ENCODE results near the gene C1orf53.
"Not testable (repeated sequence)": the region's sequence is repeated elsewhere in the genome, so short reads cannot be mapped to it uniquely, and the experiment has no call there.

Gene C1orf53

GRCh38 chr1:197868751-197869489 lies 33.5 kb upstream of the C1orf53 start:
- peak; percentile 26 for DNase-seq (ENCODE audit: low read depth)
- TF ChIP-seq, protein P1, sequence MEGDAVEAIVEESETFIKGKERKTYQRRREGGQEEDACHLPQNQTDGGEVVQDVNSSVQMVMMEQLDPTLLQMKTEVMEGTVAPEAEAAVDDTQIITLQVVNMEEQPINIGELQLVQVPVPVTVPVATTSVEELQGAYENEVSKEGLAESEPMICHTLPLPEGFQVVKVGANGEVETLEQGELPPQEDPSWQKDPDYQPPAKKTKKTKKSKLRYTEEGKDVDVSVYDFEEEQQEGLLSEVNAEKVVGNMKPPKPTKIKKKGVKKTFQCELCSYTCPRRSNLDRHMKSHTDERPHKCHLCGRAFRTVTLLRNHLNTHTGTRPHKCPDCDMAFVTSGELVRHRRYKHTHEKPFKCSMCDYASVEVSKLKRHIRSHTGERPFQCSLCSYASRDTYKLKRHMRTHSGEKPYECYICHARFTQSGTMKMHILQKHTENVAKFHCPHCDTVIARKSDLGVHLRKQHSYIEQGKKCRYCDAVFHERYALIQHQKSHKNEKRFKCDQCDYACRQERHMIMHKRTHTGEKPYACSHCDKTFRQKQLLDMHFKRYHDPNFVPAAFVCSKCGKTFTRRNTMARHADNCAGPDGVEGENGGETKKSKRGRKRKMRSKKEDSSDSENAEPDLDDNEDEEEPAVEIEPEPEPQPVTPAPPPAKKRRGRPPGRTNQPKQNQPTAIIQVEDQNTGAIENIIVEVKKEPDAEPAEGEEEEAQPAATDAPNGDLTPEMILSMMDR (IDR thresholded peaks at IDR 0.05; ENCODE audit: low read depth, low read length, missing control alignments): peak; percentile 66
- H3K4me3 ChIP-seq (ENCODE audit: low read depth, low read length): no peak overlapping the region
- in situ Hi-C loops (cut with HindIII; ENCODE audit: low sequenced_read_pairs): no loop called here

DNA sequence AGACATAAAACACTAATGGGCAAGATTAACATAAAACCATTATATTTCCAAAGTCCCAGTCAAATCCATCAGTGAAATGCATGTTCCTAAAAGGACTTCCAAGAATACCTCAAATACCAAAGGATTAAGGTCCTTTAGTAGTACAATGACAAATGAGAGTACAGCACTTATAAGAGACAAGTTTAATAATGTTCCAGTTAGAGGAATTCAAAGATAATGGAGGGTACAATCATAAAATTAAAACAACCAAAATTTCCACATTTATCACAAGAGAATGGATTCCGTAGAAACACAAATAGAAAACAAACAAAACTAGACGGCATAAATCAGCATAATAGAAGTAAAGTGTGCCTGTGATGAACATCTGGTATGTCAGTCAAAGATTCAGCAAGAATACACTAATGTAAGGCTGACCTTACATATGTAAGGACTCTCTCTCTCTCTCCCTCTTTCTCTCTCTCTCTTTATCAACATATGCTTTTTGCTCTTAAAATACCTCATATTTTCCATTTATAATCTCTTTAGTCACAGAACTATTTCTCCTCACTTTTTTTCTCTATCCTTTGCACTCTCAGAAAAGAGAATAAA lies 32.8 kb upstream of the C1orf53 start:
- H3K4me3 ChIP-seq (ENCODE audit: low read depth, low read length): no peak overlapping the region
- in situ Hi-C loops (cut with HindIII; ENCODE audit: low sequenced_read_pairs): no loop called here
- TF ChIP-seq, protein P1 (IDR thresholded peaks at IDR 0.05; ENCODE audit: low read depth, low read length, missing control alignments): no peak
- no peak for DNase-seq (ENCODE audit: low read depth)

- in situ Hi-C loops (cut with HindIII; ENCODE audit: low sequenced_read_pairs): no loop called here
- DNase-seq (ENCODE audit: low read depth): no peak
- TF ChIP-seq, protein P1 (IDR thresholded peaks at IDR 0.05; ENCODE audit: low read depth, low read length, missing control alignments): no peak
- no peak overlapping the region for H3K4me3 ChIP-seq (ENCODE audit: low read depth, low read length)
These were observed 25.5 kb upstream of the C1orf53 start for GRCh38 chr1:197876894-197877293.

- in situ Hi-C loops (cut with HindIII; ENCODE audit: low sequenced_read_pairs); H3K4me3 ChIP-seq (ENCODE audit: low read depth, low read length); DNase-seq (ENCODE audit: low read depth): not testable (repeated sequence)
These were observed 22.0 kb upstream of the C1orf53 start for GRCh38 chr1:197880385-197880784.

- DNase-seq (ENCODE audit: low read depth); in situ Hi-C loops (cut with HindIII; ENCODE audit: low sequenced_read_pairs); H3K4me3 ChIP-seq (ENCODE audit: low read depth, low read length): not testable (repeated sequence)
These were observed 20.2 kb upstream of the C1orf53 start for GRCh38 chr1:197882241-197882640.

GRCh38 chr1:197884173-197884572 lies 18.3 kb upstream of the C1orf53 start:
- TF ChIP-seq, protein P1 (IDR thresholded peaks at IDR 0.05; ENCODE audit: low read depth, low read length, missing control alignments): no peak
- in situ Hi-C loops (cut with HindIII; ENCODE audit: low sequenced_read_pairs): no loop called here
- H3K4me3 ChIP-seq (ENCODE audit: low read depth, low read length): no peak overlapping the region

GRCh38 chr1:197890936-197891335 lies 11.5 kb upstream of the C1orf53 start:
- DNase-seq (ENCODE audit: low read depth): no peak
- in situ Hi-C loops (cut with HindIII; ENCODE audit: low sequenced_read_pairs): no loop called here
- TF ChIP-seq, protein P1 (IDR thresholded peaks at IDR 0.05; ENCODE audit: low read depth, low read length, missing control alignments): no peak
- no peak overlapping the region for H3K4me3 ChIP-seq (ENCODE audit: low read depth, low read length)

More at GRCh38 chr1:197884173-197884572, 18.3 kb upstream of the C1orf53 start:
- DNase-seq (ENCODE audit: low read depth): no peak

Data from astrocyte of the cerebellum (primary cell).